HG03354 (cell line): ENCODE measurements around the gene USP43.

Experiments used
- ATAC-seq: cut with Tn5 transposase; IDR thresholded peaks from one replicate; pipeline ENCODE4 v1.9.1; 2021; ENCODE audit warnings: mild to moderate bottlenecking; ENCODE audit not compliant: unreplicated experiment, poor library complexity, severe bottlenecking

Gene USP43

GRCh38 chr17:9700754-9701476, 55.6 kb downstream of the USP43 start:
- no peak for ATAC-seq

- no peak for ATAC-seq
Observed at GRCh38 chr17:9702482-9702881, 57.2 kb downstream of the USP43 start.

- no peak for ATAC-seq
Observed at GRCh38 chr17:9702914-9703780, 57.8 kb downstream of the USP43 start.

GRCh38 chr17:9703781-9704082, 58.4 kb downstream of the USP43 start:
- ATAC-seq = no peak

- ATAC-seq = no peak
Observed at GRCh38 chr17:9705745-9706144, 60.4 kb downstream of the USP43 start.

GRCh38 chr17:9707948-9708347, 62.6 kb downstream of the USP43 start:
- ATAC-seq = no peak

- ATAC-seq = no peak
Observed at GRCh38 chr17:9714801-9715200, 69.5 kb downstream of the USP43 start.

GRCh38 chr17:9715503-9716016, 70.2 kb downstream of the USP43 start:
- no peak for ATAC-seq

GRCh38 chr17:9725575-9725974, 80.3 kb downstream of the USP43 start:
- ATAC-seq = no peak

- no peak for ATAC-seq
Observed at GRCh38 chr17:9726291-9726690, 81.0 kb downstream of the USP43 start.

- no peak for ATAC-seq
Observed at GRCh38 chr17:9728005-9728404, 82.7 kb downstream of the USP43 start.

GRCh38 chr17:9728564-9728963, 83.2 kb downstream of the USP43 start:
- no peak for ATAC-seq

GRCh38 chr17:9729034-9729650, 83.8 kb downstream of the USP43 start:
- peak; percentile 48 for ATAC-seq

GRCh38 chr17:9729735-9730420, 84.6 kb downstream of the USP43 start:
- ATAC-seq = no peak

- ATAC-seq = no peak
Observed at GRCh38 chr17:9750524-9750923, 105.2 kb downstream of the USP43 start.

GRCh38 chr17:9755083-9755482, 109.8 kb downstream of the USP43 start:
- no peak for ATAC-seq

GRCh38 chr17:9760266-9760665, 114.9 kb downstream of the USP43 start:
- no peak for ATAC-seq

- no peak for ATAC-seq
Observed at GRCh38 chr17:9763643-9764042, 118.3 kb downstream of the USP43 start.

- no peak for ATAC-seq
Observed at GRCh38 chr17:9765322-9765721, 120.0 kb downstream of the USP43 start.

GRCh38 chr17:9766970-9767369, 121.7 kb downstream of the USP43 start:
- ATAC-seq = no peak
